GM12875 (cell line): Measurements from ENCODE around the gene NXN.
"Not testable (repeated sequence)": the region's sequence is repeated elsewhere in the genome, so short reads cannot be mapped to it uniquely, and the experiment has no call there.

Experiments
- H3K4me3 ChIP-seq: one replicate; pipeline ENCODE4 v1.5.1; 2011; ENCODE audit warnings: low read depth, low read length, control low read depth
- TF ChIP-seq, protein P1 (sequence below): IDR thresholded peaks from 2 replicates; pipeline ENCODE4 v1.5.1; 2011; ENCODE audit warnings: low read depth, mild to moderate bottlenecking, control low read depth, inconsistent platforms, low read length, moderate library complexity, borderline replicate concordance; ENCODE audit not compliant: insufficient read depth

The NXN gene

DNA sequence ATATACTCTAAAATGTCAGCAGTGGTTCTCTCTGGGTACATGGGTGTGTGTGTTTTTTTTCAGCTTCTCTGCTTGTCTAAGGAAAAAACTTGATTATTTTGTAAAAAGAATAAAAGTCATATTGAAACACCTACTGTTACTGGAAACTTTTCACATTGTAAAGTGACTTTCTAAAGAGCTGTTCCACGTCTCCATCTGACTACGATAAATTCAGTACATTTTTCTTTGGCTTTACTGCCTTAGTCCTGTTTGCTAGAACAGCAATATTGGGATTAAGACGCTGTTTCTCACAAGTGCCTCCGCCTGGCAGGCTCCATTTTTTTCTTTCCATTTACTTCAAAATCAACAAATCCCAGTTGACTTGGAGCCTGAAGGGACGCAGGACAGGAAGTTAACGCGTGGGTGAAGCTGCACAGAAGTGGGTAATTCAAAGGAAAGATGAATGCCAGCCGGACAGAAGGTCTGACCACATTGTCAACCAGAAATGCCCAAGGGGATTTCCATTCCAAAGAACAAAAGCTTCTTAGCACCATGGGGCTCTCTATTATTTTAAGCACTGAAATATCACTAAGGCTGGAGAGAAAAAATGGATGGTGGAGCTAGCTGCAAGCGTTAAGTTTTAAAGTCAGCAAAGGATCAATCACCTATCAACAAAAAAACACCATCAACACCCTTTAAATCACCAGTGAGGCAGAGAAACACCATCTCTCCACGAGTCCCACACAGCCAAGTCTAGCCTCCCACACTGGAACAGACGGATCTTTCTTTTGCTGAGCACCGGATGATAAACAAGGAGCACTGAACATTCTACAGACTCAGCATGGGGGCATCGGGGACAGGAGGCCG is 205.9 kb downstream of the NXN start:
- H3K4me3 ChIP-seq, result no peak overlapping the region

DNA sequence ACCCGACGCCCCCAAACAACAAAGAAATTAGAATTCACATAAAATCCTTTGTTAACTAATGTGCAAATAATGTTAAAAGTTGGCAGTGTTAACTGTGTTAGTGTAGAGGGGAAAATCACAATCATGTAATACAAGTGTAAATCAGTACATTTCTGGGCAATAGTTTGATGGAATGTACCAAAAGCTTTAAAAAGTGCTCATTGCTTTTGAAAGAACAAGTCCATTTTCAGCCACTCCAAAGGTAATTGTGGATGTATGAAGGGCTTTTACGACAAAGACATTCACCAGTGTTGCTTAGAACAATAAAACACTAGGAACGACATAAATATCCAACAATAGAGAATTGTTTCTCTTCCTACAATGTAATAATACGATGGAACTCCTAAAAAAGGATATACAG is 206.6 kb downstream of the NXN start:
- H3K4me3 ChIP-seq, result no peak overlapping the region
- TF ChIP-seq, protein P1, sequence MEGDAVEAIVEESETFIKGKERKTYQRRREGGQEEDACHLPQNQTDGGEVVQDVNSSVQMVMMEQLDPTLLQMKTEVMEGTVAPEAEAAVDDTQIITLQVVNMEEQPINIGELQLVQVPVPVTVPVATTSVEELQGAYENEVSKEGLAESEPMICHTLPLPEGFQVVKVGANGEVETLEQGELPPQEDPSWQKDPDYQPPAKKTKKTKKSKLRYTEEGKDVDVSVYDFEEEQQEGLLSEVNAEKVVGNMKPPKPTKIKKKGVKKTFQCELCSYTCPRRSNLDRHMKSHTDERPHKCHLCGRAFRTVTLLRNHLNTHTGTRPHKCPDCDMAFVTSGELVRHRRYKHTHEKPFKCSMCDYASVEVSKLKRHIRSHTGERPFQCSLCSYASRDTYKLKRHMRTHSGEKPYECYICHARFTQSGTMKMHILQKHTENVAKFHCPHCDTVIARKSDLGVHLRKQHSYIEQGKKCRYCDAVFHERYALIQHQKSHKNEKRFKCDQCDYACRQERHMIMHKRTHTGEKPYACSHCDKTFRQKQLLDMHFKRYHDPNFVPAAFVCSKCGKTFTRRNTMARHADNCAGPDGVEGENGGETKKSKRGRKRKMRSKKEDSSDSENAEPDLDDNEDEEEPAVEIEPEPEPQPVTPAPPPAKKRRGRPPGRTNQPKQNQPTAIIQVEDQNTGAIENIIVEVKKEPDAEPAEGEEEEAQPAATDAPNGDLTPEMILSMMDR, result no peak

More for the DNA sequence above, 205.9 kb downstream of the NXN start:
- TF ChIP-seq, protein P1, result no peak

DNA sequence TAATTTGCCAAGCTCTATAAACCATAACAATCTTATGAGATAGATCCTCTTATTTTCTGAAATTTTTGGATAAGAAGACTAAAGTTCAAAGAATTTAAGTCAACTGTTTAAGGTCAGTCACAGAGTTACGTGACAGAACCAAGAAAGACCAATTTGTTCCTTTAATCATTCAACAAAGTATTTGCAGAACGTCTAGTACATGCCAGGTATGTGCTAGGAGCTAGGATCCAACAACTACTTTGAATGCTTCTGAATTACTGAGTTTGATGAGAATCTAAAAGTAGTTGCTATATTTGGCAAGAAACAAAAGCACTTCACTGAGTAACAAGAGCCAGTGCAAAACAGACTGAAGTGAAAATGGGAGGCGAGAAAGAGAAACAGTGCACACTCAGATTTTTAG is 212.5 kb downstream of the NXN start:
- TF ChIP-seq, protein P1, result no peak
- no peak overlapping the region for H3K4me3 ChIP-seq

DNA sequence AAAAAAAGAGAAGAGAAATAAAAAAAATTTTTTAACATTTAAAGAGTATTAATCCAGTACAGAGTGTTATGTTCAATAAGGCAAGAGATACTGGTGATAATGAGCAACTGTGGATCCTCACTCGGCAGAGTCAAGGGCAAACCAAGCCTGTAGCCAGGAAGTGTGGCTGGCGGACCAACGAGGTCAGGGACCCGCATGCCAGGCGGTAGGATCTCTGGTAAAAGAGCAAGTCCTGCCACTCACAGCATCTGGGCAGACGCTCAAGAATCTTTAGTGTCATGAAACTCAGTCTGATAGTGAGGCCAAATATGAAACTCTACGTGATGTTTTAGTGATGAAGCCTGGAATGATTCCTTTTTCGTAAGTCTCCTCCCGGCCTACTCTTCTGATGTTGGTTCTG is 219.2 kb downstream of the NXN start:
- H3K4me3 ChIP-seq, result no peak overlapping the region
- TF ChIP-seq, protein P1, result no peak

DNA sequence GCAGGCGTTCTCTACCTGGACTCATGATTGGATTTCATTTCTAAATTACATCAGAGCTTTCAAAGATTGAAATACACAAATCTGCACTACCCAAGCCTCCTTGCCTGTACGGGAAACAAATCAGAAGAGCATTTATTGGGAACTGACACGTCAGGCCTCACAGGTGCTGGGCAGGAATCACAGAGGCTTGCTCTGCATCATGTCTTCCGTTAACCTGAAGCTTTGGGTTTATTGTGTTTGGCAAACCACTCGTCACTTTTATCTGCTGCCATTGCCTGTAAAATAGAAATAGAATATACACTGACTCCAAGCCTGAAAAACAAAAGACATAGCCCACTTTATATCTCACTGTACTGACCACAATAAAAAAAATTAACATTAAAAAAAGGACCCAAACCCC is 219.6 kb downstream of the NXN start:
- TF ChIP-seq, protein P1, result no peak
- no peak overlapping the region for H3K4me3 ChIP-seq

DNA sequence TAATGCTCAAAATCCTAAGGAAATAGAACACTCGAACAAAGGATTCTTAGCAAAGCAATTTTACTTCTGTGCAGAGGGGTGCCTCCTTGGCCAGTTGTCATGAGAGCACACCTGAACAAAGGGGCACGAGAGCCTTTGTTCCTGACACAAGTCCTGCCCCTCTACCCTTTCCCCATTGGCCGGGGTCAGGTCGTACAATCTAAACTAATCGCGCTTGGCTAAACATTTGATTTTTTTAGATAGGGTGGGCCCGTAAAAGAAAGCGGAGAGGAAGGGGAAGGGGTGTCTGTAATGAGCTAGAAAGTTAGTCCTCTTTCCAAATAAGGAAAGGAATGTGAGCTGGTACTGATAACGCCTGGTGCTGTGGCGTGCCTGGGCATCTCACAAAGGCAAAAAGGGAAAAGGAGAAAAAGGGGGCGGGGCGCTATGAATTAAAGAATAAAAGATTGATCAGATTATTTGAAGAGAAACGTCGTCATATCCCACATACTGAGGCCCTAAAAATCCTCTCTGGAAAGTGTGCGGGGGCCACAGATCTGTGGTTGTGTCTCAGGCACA is 223.5 kb downstream of the NXN start:
- not testable (repeated sequence) for H3K4me3 ChIP-seq

DNA sequence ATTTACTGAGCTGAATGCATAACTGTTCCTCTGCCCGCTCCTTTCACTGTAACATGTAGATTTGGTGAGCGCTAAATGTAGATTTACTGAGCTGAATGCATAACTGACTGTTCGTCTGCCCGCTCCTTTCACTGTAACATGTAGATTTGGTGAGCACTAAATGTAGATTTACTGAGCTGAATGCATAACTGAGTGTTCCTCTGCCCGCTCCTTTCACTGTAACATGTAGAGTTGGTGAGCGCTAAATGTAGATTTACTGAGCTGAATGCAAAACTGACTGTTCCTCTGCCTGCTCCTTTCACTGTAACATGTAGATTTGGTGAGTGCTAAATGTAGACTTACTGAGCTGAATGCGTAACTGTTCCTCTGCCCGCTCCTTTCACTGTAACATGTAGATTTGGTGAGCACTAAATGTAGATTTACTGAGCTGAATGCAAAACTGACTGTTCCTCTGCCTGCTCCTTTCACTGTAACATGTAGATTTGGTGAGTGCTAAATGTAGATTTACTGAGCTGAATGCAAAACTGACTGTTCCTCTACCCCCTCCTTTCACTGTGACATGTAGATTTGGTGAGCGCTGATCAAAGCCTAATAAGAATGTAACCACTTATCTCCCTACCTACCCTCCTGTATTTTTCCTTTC is 224.1 kb downstream of the NXN start:
- H3K4me3 ChIP-seq, result not testable (repeated sequence)

DNA sequence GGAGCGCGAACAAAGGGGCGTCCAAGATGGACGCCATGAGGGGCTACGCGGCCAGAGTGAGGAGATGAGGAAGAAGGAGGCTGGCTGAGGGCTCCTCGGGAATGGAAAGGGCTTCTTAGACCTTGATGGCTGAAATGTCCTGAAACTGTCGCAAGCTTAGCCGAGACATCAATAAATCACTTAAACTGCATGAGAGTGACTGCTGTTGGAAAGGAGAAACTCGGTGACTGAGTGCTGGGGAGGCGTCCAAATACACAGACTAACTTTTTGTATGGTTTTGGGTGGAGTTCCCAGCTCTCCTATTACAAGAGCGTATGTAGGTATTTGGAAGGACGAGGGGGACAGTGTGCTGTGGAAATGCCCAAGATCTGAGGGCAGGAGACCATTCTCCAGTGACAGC is 226.2 kb downstream of the NXN start:
- no peak overlapping the region for H3K4me3 ChIP-seq
- TF ChIP-seq, protein P1, result no peak
